ENCODE data around the gene MAP3K10.
"Not testable (repeated sequence)": the region's sequence is repeated elsewhere in the genome, so short reads cannot be mapped to it uniquely, and the experiment has no call there.

MAP3K10 gene

DNA sequence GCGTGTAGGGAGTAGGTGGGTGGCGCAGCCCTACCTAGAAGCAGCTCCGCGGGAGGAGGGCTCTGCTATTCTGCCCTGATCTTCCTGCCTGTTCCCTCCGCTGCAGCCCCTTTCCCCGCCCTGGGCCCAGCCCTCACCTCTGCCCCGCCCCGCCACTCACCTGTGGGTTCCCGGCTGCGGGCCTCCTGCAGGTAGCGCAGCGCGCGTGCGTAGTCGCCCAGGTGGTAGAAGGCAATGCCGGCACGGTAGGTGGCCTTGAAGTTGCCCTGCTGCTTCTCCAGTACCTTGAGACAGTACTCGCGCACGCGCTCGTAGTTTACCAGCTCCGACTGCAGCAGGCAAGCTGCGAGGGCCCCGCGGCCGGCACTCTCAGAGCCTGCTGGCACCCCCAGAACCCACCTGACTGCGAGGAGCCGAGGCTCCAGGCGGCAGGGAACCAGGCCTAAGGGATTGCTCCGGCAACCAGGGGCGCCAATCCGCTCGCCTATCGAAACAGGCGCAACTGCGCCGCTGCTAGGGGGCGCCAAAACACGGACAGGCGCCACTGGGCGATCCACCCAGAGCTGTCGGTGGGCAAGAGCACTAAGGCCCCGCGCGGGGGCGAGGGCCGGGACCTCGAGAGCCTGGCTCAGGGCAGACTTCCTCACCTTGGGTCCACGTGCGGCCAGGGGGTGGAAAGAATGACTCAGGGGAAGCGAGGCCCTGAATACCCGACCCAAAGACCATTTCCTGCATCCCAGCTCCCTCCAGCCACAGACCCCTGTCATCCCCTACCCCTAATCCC is 26.0 kb downstream of the MAP3K10 start:
- TF ChIP-seq, protein P1, sequence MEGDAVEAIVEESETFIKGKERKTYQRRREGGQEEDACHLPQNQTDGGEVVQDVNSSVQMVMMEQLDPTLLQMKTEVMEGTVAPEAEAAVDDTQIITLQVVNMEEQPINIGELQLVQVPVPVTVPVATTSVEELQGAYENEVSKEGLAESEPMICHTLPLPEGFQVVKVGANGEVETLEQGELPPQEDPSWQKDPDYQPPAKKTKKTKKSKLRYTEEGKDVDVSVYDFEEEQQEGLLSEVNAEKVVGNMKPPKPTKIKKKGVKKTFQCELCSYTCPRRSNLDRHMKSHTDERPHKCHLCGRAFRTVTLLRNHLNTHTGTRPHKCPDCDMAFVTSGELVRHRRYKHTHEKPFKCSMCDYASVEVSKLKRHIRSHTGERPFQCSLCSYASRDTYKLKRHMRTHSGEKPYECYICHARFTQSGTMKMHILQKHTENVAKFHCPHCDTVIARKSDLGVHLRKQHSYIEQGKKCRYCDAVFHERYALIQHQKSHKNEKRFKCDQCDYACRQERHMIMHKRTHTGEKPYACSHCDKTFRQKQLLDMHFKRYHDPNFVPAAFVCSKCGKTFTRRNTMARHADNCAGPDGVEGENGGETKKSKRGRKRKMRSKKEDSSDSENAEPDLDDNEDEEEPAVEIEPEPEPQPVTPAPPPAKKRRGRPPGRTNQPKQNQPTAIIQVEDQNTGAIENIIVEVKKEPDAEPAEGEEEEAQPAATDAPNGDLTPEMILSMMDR (IDR thresholded peaks at IDR 0.05; ENCODE audit: control insufficient read depth, insufficient read depth, low read depth, low read length, missing control alignments): peak; percentile 37
- DNase-seq (ENCODE audit: low read depth): no peak
- H3K4me3 ChIP-seq (ENCODE audit: control insufficient read depth, low read depth, low read length): no peak overlapping the region

DNA sequence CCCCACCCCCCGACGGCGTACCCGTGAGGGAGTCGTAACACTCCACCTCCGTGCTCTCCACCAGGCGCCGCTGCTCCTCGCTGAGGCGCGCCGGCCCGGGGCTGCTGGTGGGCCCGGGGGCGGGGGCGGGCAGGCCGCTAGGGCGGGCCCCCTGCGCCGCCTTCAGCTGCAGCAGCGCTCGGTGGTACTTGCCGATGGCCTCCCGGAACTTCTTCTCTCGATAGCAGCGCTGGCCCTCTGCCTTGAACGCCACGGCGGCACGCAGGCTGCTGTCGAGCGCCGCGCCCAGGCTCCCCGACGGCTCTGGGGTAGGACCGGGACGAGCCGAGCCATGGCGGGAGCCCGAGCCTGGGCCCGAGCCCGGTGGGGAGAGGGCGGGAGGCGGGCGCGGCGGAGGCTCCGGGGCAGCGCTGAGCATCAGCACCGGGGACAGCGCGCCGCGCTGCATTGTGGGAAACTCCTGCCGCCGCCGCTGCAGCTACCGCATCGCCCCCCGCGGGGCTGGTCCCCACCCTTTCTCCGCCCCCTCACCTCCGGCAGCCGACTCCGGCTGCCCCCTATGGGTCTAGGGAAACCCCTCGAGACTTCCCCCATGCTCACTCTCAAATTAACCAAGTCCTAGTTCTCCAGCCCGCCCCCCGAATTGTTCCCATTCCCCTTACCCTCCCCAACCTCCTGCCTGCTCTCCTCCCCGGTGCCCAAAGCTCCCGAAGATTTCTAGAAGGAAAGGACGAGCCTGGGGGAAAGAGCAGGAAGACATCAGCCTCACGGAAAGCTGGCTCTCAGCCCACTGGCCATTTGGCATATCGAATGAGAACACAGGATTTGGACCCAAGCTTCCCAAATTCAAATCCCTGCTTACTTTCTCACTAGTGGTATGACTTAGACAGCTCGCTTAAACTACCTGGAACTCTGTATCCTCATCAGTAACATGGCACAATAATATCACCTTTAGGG is 27.0 kb downstream of the MAP3K10 start, which contains the start of gene TTC9B:
TTC9B (minus strand) TSS at position 451 of the 957 bp plus-strand sequence; CDS start at position 448, 3 bp downstream.
- H3K4me3 ChIP-seq (ENCODE audit: control insufficient read depth, low read depth, low read length): no peak within 1 kb of the TSS
- DNase-seq (ENCODE audit: low read depth): no peak
- TF ChIP-seq, protein P1 (IDR thresholded peaks at IDR 0.05; ENCODE audit: control insufficient read depth, insufficient read depth, low read depth, low read length, missing control alignments): no peak

DNA sequence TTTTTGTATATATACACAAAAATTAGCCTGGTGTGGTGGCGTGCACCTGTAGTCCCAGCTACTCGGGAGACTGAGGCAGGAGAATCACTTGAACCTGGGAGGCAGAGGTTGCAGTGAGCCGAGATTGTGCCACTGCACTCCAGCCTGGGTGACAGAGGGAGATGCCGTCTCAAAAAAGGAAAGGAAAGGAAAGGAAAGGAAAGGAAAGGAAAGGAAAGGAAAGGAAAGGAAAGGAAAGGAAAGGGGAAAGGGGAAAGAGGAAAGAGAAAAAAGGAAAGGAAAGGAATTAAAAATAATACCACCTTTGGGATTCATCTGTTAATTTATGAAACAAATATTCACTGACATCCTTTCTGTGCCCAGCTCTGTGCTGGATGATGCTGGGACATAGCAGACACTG is 27.8 kb downstream of the MAP3K10 start:
- not testable (repeated sequence) for H3K4me3 ChIP-seq (ENCODE audit: control insufficient read depth, low read depth, low read length); DNase-seq (ENCODE audit: low read depth)

DNA sequence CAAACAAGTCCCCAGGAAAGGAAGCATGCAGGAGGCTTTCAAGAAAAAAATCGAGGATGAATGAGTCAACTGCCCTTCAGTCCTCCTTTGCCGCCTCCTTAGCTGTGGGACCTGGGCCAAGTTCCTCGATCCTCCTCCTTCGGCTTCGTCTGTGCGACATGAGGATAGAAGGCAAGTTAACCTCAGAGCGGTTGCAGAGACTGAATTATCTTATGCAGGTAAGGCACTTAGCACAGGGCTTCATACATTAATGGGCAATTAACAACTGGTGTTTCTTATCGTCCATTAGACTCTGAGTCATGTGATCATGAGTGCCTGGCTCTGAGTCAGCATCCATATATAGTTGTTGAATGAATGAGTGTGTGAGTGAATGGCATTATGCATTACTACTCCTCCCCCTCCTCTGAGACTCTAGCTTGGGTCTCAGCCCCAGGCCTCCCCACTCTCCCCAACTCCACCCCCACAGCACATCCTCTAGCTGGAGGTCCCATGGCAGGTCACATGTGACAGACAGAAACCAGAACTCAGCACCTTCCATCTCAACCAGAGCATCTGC is 28.6 kb downstream of the MAP3K10 start:
- TF ChIP-seq, protein P1 (IDR thresholded peaks at IDR 0.05; ENCODE audit: control insufficient read depth, insufficient read depth, low read depth, low read length, missing control alignments): no peak
- peak overlapping the region; percentile 8 for H3K4me3 ChIP-seq (ENCODE audit: control insufficient read depth, low read depth, low read length)
- DNase-seq (ENCODE audit: low read depth): no peak

DNA sequence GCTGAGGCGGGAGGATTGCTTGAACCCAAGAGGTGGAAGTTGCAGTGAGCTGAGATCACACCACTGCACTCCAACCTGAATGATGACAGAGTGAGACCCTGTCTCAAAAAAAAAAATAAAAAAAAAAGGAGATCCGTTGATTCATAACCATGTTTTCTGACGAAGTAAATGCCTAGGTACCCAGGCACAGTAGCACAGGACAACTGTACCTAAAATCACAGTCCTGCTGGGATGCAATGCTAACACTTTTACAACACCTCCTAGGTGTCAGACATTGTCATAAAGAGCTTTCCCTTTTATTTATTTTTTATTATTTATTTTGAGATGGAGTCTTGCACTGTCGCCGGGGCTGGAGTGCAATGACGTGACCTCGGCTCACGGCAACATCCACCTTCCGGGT is 29.4 kb downstream of the MAP3K10 start:
- TF ChIP-seq, protein P1 (IDR thresholded peaks at IDR 0.05; ENCODE audit: control insufficient read depth, insufficient read depth, low read depth, low read length, missing control alignments): no peak
- no peak overlapping the region for H3K4me3 ChIP-seq (ENCODE audit: control insufficient read depth, low read depth, low read length)
- DNase-seq (ENCODE audit: low read depth): no peak

DNA sequence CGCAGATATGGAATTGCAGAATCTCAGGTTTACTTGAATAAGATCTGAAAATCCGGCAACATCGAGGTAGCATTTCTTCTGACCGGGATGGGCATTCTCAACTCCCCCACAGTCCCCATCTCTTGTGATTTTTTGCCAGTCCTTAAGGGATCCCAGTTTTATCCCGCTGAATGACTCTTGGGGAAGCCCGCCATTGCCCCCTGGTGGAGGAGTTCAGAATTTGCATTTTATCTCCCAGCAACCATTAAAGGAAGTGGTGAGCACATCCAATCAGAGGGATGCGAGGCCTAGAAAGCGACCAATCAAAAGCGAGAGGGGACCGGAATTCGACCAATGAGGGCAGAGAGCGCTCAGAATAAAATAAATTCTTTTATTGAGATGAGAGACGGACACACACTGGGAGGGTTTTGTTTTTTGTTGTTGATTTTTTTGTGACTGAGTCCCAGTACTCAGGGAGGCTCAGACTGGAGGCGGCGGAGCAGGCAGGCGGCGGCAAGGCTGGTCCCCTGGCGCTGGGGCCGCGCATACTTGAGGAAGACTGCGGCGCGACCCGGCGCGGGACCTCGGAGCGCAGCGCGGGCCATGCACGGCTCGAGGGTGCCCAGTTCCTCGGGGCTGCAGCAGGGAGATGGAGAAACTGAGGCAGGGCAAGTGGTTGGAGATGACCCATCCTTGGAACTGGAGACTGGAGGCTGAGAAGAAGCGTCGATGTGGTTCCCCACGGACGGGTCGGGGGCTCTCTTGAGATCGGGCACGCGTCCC is 30.8 kb downstream of the MAP3K10 start:
- TF ChIP-seq, protein P1 (IDR thresholded peaks at IDR 0.05; ENCODE audit: control insufficient read depth, insufficient read depth, low read depth, low read length, missing control alignments): peak; percentile 90
- H3K4me3 ChIP-seq (ENCODE audit: control insufficient read depth, low read depth, low read length): no peak overlapping the region

More for the DNA sequence above, 30.8 kb downstream of the MAP3K10 start:
- peak; percentile 71 for DNase-seq (ENCODE audit: low read depth)
